Colonic mucosa (tissue), 4 donors: ENCODE data around the gene DISC1. TPM values are rescaled to one million over a fixed set of nuclear protein-coding genes. Genes with fewer than 3 reads are reported as not detected.
"Not testable (repeated sequence)": the region's sequence is repeated elsewhere in the genome, so short reads cannot be mapped to it uniquely, and the experiment has no call there.

Experiments used
- DNase-seq: peaks from one replicate; pipeline ENCODE4 v3.0.0-alpha.2; 2020
- H3K27ac ChIP-seq: fragments of 200-600 bp; one replicate; pipeline ENCODE4 v1.8.0; 2021
- H3K27me3 ChIP-seq: fragments of 200-600 bp; one replicate; pipeline ENCODE4 v1.8.0; 2021
- H3K36me3 ChIP-seq: fragments of 200-600 bp; one replicate; pipeline ENCODE4 v1.8.0; 2021
- H3K4me1 ChIP-seq: fragments of 200-600 bp; one replicate; pipeline ENCODE4 v1.8.0; 2021; ENCODE audit warnings: mild to moderate bottlenecking
- H3K4me3 ChIP-seq: fragments of 200-600 bp; one replicate; pipeline ENCODE4 v1.8.0; 2021
- H3K9ac ChIP-seq, 2 donors: one replicate each; pipeline ENCODE4 v1.7.0; 2013; ENCODE audit warnings: control low read depth in 2 of 2, low read depth in 2 of 2, low read length in 2 of 2
- H3K9me3 ChIP-seq: fragments of 200-600 bp; one replicate; pipeline ENCODE4 v1.8.0; 2021
- CTCF ChIP-seq: fragments of 200-600 bp; IDR thresholded peaks from one replicate; pipeline ENCODE4 v1.8.0; 2022; ENCODE audit warnings: antibody characterized with exemption, mild to moderate bottlenecking
- intact Hi-C: fragments of 100-400 bp; cut with DNase I; formaldehyde crosslinking; loops from one replicate; pipeline ENCODE4 v1.14.1; 2022
- total RNA-seq, 2 donors: library from RNA; stranded (reverse); fragmentation: NEBNext Ultra II Directional in 1 of 2; extraction: Animal tissue kit (Norgen Biotek cat#: 25700) in 1 of 2; gene quantifications; one replicate each; pipeline ENCODE4 v1.2.1, GENCODE V29; 2021
- donor health status: healthy.
- donor health status: DM: no; HTN: no; CAD: no.
- donor health status: DM: no; HTN: no; CAD: no.

Gene DISC1
- total RNA-seq, 2 donors from 2014 or later = 3.4 to 5.3 TPM

DNA sequence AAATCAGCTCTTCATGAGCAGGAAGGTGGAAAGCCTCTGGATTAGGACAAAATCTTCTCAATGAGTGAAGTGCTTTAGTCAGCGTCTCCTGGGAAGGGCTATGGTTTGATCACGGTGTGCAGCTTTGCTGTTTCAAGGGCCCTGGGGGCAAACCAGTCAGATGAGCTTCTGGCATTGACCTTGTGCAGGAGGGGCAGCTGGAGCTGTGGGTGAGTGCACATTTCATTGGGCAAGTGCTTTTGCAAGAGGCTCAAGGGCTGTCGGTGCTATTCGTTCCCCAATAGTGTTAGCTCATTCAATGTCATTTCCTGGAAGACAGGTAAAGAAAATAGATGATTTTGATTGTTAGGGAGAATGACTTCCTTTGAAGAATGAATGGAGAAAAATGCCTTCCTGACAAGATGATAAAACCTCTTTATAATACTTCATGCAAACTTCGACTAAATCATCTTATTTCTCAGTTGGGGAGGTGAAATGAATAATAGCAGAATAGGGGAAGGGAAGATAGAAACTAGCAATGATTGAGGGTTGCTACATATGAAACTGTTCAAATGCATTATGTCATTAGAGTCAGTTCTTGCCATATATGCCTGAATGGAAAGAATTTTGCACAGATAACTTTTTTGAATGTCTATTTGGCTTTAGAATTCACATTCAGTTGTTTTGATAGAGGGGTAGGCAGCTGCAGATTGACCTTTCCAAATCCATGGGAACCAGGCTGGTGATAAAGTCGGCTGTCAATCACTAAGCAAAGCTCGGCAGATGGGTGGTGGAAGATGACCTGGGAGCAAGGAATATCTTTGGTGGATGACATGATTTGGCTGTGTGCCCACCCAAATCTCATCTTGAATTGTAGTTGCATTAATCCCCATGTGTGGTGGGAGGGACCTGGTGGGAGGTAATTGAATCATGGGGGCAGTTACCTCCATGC is 12.9 kb upstream of the DISC1 start:
- DNase-seq = no peak
- Histone ChIP-seq H3K36me3 (no peaks in the 10 kb centered on the region), H3K27ac (no peak overlapping the region), H3K4me3 (no peak overlapping the region), H3K27me3 (no peaks in the 10 kb centered on the region), H3K9ac (no peak overlapping the region), H3K9me3 (no peaks in the 10 kb centered on the region), H3K4me1 (no peaks in the 10 kb centered on the region)
- no peak for TF ChIP-seq CTCF
- intact Hi-C loops = no loop called here

DNA sequence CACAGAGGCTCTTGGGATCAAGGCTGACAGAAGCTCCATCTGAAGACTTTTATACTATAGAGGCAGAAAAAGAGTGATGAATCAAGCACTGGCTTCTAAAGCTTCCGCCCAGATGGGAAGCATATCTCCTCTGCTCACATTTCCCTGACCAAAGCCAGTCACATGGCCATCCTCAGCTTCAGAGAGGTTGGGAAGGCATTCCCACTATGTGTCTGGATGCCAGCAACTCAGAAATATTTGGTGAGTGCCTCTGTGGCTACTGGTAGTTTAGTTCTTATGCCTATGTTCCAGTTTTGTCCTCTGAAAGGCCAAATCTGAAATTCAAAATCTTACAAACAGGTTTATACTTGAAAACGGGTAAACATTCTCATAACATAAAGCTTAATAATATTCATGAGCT is 9.9 kb upstream of the DISC1 start:
- Histone ChIP-seq H3K4me3 (no peak overlapping the region), H3K36me3 (no peaks in the 10 kb centered on the region), H3K9me3 (no peaks in the 10 kb centered on the region), H3K4me1 (no peaks in the 10 kb centered on the region), H3K27ac (no peak overlapping the region), H3K27me3 (no peaks in the 10 kb centered on the region), H3K9ac (no peak overlapping the region)
- no peak for DNase-seq
- no peak for TF ChIP-seq CTCF
- intact Hi-C loops = no loop called here

DNA sequence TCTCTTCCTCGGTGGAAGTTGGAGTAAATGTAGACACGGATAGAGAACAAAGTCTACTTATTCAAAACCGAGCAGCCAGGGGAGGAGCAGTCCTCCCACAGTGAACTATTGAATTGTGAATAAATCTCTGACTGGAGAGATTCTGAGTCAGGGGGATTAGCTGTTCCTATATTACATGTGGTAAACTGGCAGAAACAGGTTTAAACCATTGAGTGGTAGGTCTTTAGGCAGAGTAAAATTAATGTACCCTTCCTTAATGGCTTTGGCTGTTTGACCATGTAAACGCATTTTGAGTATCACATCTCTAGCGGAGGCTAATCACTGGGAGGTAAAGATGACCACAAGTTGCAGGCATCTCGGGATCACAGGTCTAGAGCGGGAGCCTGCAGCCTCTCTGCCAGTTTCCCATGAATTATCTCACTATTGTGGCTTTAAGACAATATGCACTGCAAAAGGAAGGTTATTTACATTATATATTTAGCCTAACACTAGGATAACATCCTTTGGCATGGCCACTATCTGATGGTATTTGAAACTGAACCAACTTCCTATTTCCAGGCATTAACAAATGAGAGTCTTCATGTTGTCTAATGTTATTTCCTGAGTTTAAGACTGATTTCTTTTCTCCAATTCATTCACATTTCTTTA is 7.9 kb upstream of the DISC1 start:
- H3K9ac ChIP-seq = no peak overlapping the region
- TF ChIP-seq CTCF = no peak
- no peaks in the 10 kb centered on the region for H3K36me3 ChIP-seq
- no peak for DNase-seq
- no peaks in the 10 kb centered on the region for H3K27me3 ChIP-seq
- H3K4me1 ChIP-seq = no peaks in the 10 kb centered on the region
- H3K4me3 ChIP-seq = no peak overlapping the region
- H3K9me3 ChIP-seq = no peaks in the 10 kb centered on the region
- intact Hi-C loops = no loop called here
- no peak overlapping the region for H3K27ac ChIP-seq

DNA sequence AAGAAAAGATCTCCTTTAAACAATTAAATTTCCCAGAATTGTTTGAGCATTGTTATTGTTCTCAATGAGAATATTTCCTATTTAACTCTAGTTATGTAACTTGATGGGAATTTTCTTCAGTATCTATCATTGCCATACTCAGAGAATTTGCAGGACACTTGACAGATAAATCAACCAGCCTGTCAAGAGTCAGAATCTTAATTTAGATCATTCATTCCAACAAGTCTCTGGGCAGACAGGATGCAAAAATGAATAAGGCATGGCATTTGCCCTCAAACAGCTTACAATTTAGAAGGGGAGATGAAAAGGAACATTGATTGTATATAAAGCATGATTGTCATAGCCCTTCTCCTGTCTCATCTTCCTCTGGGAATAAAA is 7.3 kb upstream of the DISC1 start:
- TF ChIP-seq CTCF = no peak
- Histone ChIP-seq H3K36me3 (no peaks in the 10 kb centered on the region), H3K9ac (no peak overlapping the region), H3K27me3 (no peaks in the 10 kb centered on the region), H3K4me1 (no peaks in the 10 kb centered on the region), H3K27ac (no peak overlapping the region), H3K9me3 (no peaks in the 10 kb centered on the region), H3K4me3 (no peak overlapping the region)
- DNase-seq = no peak
- intact Hi-C loops = no loop called here

- DNase-seq, H3K27ac ChIP-seq, H3K9ac ChIP-seq, H3K4me3 ChIP-seq, H3K9me3 ChIP-seq, H3K4me1 ChIP-seq, H3K27me3 ChIP-seq, intact Hi-C loops, H3K36me3 ChIP-seq: not testable (repeated sequence)
Measured at GRCh38 chr1:231625042-231625441, 1.5 kb upstream of the DISC1 start.
